Activated CD4-positive, alpha-beta T cell treated with anti-CD3 and anti-CD28 coated beads, Interleukin-2, Interleukin-6, amounts not matched to agents 100 ng/mL and 50 ng/mL, durations not matched to agents 16 hours and 8 hours (primary cell): ENCODE results near the gene SLC16A10.
"Not testable (repeated sequence)": the region's sequence is repeated elsewhere in the genome, so short reads cannot be mapped to it uniquely, and the experiment has no call there.

Source experiments
- DNase-seq: peaks from one replicate; pipeline ENCODE4 v3.0.0-alpha.2; 2020

Gene SLC16A10, protein sequence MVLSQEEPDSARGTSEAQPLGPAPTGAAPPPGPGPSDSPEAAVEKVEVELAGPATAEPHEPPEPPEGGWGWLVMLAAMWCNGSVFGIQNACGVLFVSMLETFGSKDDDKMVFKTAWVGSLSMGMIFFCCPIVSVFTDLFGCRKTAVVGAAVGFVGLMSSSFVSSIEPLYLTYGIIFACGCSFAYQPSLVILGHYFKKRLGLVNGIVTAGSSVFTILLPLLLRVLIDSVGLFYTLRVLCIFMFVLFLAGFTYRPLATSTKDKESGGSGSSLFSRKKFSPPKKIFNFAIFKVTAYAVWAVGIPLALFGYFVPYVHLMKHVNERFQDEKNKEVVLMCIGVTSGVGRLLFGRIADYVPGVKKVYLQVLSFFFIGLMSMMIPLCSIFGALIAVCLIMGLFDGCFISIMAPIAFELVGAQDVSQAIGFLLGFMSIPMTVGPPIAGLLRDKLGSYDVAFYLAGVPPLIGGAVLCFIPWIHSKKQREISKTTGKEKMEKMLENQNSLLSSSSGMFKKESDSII

DNA sequence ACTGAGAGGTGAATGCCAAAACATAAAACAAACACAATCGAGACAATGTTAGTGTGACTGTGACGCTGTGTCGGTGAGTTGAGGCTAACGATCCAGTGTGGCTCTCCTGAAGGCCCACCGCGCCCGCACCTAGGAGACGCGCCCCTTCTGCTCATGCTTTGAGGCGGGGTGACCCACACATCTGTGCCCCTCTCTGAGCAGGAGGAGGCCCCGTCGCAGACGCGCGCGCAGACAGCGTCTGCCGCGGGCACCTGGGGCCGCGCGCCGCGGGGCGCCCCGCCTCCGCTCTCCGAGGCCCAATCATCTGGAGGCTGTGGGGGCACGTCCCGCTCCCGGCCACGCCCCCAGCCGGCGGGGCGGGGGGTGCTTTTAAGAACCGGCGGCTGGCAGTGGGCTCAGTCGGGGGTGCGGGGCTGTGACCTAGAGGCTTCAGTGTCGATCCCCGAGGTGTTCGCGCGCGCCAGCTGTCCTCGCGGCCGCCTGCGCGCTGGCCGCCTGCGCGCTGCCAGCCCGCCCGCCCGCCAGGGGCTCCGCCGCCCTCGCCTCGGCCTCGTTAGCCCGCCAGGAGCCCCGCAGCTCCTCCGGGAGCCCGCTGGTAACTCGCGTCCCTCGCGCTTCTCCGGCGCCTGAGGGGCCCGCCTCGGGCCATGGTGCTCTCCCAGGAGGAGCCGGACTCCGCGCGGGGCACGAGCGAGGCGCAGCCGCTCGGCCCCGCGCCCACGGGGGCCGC is at the start of gene SLC16A10:
Gene SLC16A10, plus strand, starts transcription at position 398 of the 730 bp plus-strand sequence. Its CDS starts 250 bp downstream, at position 648.
- DNase-seq, result peak; percentile 79

DNA sequence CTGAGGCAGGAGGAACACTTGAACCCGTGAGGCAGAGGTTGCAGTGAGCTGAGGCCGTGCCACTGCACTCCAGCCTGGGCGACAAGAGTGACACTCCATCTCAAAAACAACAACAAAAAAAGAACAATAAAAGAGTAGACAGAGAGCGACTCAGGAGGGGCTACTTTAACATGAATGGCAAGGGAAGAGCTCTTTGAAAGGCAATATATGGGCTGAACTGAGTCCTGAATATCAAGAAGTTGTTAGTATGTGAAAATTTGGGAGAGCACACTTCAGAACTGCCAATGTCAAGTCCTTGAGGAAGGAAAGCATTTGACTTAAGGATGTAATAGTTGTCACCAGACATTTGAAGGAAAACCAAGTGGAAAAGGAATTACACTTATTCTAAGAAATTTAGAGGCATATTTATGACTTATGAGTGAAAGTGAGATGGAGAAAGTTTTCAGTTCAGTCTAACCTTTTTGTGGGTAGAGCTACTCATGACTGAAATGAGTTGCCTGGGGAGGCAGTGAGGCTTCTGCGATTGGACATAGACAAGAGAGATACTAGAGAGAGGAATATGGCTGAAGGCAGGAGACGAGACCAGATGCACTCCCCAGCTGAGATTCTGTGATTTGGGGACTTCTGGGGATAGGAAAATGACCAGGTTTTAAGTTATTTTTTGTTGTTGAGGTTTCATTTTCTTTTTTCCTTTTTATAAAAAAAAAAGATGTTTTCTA is 48.6 kb upstream of the SLC16A10 start:
- peak; percentile 58 for DNase-seq

DNA sequence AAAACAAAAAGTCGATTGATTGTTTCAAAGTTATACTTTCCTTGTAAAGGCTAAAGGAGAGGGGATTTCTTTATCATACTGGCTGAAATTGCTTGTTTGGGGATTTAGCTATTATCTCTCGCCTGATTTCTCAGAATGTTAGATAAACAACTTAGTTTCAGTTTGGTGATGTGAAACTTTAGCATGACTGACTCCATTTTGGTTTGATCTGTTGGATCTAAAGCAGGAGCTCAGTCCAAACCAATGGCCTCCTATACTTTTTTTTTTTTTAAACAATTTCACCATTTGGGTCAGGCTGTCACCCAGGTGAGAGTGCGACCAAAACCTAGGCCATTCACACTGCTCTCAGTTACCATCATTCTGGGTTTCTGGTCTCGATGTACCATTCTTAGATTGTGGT is 45.4 kb upstream of the SLC16A10 start:
- DNase-seq, result no peak

DNA sequence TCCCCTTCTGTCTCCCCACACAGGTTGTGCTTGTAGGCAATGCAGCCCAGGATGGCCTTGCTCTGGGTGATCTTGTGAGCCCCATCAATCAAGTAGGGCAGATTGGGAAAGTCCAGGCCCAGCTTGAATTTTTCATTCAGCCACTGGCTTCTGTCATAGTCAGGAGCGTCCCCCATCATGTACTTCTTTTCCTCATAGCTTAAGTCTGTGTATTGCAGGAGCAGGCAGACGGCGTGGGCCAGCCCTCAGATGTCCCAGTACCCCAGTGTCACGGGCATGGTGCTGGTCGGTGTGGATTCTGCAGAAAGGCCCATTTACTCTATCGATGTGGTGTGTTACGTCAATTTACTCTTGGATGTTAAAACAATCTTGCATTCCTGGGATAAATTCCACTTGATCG is 40.1 kb upstream of the SLC16A10 start:
- DNase-seq, result no peak

DNA sequence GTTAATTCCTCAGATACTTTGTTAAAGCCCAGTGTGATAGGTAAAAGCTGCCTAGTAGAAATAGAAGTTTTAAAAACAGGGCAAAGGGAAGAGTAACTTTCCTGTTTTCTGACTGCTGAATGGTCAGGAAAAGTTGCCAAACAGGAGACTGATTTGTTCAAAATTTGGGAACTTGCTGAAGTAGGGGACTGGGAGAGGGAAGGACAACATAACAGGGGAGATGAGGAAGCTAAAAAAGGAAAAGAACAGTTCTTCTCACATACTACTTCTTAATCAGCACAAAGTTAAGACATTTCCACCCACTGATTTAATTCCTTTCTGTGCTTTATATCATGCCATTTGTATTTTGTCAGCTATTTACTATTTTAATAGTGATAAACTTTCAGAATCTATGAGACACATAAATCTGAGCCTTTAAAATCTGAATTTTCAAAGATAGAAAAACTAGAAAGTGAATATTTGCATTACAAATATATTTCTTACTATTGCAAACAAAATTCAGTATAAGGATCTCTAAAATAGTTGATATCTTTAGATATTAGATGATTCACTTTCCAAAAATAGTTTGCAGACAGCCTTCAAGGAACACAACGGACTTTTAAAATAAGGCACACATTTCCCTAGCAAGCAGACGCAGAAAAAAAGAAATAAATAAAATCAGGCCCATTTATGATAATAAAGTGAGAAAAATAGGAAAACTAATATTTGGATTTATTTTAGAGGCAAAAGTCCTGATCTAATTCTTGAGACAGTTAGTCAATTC is 36.9 kb upstream of the SLC16A10 start:
- no peak for DNase-seq

DNA sequence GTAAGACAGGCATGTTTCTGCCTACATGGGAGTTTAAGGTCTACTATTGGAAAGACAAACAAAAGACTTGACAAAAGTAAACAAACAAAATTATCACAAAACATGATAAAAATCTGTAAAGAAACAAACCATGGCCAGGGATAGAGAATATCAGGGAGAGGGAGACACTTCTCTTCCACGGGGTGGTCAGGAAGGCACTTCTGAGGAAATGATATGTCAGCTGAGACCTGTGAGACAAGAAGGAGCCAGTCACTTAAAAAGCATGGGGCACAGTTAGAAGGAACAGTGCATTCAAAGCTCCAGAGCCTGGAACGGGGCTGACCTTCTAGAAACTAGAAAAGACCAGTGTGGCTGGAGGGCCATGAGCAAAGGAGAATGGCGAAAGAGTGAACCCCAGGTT is 35.1 kb upstream of the SLC16A10 start:
- DNase-seq, result no peak

DNA sequence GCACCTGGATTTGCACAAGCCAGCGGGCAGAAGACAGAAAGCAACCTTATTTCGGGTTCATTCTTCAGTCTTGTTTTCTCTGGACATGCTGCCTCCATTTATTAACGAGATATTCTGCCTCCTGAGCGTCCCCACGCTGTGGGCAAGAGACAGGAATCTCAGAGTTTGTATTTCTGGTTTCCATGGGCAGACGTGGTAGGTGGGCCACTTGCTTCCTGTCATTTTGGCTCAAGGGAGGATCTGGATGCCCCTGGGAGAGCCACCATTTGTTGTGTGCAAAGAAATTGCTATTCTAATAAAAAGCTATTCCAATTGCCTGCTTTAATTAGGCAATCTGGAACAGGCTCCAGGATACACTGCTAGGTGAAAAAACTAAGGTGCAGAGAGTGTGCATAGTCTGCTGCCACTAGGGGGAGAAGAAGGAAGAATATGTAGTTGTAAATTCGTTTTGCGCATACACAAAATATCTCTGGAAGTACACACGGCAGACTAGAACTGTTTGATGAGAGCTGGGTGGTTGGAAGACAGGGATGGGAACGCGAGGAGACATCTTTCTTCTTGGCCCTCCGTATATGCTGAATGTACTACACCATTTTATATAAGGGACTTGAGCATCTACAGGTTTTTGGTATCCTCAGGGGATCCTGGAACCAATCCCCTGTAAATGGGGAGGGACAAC is 30.1 kb upstream of the SLC16A10 start:
- DNase-seq, result peak; percentile 58

DNA sequence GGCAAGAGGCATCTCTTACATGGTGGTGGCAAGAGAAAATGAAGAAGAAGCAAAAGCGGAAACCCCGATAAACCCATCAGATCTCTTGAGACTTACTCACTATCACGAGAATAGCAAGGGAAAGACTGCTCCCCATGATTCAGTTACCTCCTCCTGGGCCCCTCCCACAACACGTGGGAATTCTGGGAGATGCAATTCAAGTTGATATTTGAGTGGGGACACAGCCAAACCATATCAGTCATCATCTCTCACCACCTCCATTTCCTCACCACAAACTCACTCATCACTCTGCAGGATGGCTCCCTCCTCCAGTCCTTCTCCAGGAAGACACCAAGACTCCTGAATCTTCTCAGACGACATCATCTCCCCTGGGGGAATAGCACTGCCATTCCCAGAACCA is 25.8 kb upstream of the SLC16A10 start:
- DNase-seq, result no peak

DNA sequence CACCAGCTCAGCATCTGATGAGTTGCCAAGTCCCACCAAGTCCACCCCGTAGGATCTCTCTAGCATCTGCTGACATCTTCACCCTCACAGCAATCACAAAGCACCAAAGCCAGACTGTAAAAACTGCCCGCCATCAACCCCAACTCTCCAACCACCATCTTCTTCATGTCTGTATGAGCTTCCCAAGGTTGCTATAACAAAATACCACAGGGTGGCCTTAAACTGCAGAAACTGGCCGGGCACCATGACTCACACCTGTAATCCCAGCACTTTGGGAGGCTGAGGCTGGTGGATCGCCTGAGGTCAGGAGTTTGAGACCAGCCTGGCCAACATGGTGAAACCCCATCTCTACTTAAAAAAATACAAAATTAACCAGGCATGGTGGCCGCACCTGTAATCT is 25.3 kb upstream of the SLC16A10 start:
- not testable (repeated sequence) for DNase-seq

DNA sequence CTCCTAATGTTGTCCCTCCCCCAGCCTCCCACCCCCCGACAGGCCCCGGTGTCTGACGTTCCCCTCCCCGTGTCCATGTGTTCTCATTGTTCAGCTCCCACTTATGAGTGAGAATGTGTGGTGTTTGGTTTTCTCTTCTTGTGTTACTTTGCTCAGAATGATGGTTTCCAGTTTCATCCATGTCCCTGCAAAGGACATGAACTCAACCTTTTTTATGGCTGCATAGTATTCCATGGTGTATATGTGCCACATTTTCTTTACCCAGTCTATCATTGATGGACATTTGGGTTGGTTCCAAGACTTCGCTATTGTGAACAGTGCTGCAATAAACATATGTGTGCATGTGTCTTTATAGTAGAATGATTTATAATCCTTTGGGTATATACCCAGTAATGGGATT is 24.4 kb upstream of the SLC16A10 start:
- not testable (repeated sequence) for DNase-seq

DNA sequence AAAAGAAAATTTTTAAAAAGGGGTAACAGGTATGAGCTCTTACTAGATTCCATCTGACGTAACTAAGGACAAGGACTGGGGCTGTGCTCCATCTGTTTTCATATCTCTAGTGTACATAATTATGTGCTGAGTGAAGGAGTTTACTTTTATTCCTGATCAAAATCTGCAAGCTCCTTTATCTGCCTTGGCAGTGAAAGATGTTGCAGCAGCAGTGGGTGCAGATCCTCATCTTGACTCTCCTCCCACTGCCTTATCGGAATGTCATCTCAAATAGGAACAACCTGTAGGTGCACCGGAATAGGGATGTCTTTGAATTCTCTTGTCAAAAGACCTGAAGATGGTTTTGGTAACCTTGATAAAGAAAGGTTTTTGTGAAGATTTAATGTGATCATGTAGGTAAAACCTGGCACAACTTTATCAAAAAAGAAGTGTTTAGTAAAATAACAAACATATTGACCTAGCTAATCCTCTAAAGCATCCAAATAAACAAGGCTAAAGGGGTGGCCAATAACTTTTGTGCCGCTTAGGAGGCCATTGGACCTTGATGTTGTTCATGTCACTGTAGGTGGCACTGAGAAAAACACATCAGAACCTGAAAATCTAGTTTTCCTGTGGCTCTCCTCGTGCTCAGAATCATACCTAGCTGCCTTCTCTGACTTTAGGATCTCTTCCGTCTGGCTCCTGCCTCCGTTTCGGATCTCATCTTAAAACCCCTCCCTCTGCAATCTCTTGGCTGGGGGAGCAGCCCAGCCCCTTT is 19.0 kb upstream of the SLC16A10 start:
- DNase-seq, result no peak

DNA sequence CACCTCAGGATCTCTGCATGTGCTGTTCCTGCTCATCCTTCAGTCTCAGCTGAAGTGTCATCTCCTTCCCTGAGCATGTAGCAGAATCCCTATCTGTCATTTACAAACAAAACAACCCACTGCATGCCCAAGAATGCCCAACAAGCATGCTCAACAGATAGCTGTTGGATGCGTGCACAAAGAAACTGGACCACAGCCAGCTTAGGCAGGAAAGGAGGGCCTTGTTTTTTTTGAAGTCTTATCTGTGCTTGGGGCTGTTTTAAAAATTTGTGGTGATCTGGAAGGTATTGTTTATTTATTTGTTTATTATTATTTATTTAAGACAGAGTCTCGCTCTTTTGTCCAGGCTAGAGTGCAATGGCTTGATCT is 18.5 kb upstream of the SLC16A10 start:
- no peak for DNase-seq

DNA sequence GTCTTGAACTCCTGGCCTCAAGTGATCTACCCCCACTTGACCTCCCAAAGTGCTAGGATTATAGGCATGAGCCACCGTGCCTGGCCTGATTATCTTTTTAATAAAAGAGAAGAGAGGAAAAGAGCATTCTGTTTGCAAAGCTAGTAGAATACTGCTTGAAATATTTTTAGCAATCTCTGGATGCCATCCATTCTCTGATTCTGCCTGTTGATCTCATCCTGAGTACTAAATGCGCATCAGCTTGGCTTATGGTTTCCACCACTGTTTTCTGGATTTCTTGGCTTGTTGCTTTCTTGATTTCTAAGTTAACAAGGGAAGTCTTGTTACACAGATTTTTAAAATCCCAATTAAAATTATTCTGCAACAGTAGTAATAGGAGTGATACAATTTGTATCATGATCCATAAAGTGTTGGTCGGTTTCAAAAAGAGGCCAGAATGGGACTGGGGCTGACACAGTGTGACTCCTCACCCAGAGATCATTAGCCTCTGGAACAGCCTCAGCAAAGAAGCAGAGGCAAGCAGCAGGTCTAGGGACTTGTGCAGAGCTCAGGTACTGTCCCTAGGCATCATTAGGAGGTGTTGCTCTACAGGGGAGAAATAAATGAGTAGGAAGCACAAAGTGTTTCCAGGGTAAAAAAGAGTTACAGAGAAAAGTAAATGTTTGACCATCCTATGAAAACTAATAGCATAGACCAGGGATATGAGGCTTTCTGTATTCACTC is 17.8 kb upstream of the SLC16A10 start:
- no peak for DNase-seq

DNA sequence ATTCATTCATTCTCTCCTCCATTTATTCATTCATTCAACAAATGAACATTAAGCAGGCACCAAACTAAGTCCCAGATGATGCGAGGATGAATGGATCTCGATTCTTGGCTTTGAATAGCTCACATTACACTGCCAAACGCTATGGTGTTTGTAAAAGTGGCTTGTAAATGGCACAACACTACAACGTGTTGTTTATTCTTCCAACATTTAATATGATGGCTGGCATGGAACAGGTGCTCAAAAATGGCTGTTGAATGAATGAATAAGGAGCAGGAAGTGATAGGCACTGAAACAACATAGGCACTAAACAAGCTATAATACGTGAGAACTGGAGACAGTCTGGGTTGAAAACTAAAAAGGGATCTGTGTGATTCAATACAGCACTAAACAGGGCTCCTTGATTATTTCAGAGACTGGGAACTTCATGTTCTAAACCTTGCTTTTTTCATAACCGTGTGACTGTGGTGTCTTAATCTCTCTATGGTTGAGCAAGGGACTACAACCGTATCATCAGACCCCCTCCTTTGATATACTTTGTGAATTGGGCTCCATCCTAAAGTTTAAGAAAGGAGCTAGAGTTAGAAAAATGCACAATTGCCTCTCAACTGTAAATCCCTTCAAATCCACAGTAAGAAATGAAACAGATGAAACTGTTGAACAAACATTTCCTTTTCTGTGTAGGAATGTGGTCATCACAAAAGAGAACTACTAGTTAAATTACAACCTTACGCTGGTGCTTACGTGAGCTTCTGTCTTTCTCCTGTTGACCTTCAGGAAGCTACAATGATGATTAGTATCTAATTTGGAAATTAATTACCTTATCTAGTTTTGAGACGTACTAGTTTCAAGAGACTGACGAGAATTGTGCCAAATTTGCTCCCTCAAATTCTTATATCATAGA is 16.9 kb upstream of the SLC16A10 start:
- DNase-seq, result no peak

DNA sequence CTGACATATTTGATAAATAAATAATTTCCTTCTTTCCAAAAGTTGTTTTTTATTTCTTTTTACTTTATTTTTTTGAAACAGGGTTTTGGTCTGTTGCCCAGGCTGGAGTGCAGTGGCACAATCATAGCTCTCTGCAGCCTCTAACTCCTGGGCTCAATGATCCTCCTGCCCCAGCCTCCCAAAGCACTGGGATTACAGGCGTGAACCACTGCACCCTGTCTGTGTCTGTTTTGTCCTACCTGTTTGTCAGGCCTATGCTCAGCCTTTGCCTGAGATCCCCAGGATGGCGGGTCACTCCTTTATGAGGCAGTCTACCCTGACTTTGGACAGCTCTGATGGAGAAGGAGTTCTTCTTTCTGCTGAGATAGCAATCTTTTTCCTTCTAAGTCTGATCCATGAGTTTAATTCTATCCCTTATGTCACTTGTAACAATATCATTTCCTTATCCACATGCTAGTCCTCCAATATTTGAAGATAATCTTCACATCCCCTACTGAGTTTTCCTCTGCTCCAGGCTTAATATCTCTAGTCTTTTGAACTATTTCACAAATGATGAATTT is 14.4 kb upstream of the SLC16A10 start:
- no peak for DNase-seq

DNA sequence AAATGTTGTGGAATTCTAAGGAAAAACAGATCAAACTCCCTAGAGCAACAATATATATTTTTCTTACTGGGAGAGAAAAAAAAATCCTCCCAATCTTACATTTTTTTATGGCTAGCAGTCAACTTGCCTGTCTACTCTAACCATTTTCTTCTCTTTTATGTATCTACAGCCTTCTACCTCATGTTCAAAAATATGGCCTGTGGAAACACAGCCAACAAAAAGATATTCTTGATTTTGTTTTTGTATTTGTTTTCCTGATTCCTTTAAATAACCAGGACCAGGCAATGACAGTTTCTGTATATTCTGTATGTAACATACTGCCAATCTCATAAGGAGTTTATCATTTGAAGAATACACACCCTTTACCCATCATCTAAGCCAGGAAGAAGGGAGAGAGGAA is 13.0 kb upstream of the SLC16A10 start:
- DNase-seq, result no peak

DNA sequence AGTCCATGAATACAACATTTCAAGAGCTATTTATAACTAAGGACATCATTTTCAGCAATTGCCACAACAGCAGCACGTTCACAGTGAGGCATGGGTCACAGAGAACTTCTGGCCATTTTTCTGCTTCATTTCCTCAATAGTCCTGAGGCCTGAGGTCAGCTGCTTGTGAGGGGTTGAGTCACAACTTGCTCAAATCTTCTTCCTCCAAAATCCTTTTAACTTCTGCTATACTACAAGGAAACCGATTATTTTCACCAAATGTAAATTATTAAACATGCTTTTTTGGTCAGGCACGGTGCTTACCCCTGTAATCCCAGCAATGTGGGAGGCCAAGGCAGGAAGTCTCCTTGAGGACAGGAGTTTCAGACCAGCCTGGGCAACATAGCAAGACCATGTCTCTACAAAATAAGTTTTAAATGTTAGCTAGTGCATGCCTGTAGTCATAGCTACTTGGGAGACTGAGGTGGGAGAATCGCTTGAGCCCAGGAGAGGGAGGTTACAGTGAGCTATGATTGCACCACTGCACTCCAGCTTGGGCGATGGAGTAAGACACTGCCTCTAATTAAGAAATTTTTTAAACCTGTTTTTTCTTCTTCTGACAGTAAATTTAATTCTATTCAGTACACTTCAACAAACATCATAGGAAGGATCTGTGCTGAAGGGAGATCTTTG is 11.1 kb upstream of the SLC16A10 start:
- DNase-seq, result no peak

DNA sequence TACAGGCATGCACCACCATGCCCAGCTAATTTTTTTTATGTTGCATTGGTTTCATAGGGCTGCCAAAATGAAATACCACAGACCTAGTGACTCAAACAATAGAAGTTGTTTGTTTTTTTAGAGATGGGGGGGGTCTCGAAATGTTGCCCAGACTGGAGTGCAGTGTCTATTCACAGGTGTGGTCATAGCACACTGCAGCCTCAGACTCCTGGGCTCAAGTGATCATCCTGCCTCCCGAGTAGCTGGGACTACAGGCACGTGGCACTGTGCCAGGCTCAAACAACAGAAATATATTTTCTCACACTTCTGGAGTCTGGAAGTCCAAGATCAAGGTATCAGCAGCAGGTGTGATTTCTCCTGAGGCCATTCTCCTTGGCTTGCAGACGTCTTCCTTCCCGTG is 6.6 kb upstream of the SLC16A10 start:
- no peak for DNase-seq

DNA sequence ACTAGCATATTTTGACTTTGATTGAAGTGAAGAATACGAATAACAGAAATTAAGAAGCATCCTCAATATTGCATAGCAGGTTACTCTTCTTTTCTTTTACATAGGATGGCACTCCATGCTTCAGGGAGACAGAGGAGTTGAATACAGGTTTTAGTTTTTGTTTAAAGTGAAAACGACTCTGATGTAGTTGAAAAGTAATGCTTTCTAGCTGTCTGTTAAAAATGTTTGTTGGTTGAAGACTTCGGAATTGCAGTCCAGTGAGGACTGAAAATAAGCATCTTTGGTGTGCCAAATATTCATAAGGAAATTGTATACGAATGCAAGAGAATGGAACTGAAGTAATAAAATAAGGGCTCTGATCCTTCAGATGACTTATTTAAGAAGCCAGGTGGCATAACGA is 618 bp upstream of the SLC16A10 start:
- DNase-seq, result no peak
